Caco-2 (cell line): Measurements from ENCODE around the gene LAMP1. TPM values are rescaled to one million over a fixed set of nuclear protein-coding genes. Genes with fewer than 3 reads are reported as not detected.
"Not testable (repeated sequence)": the region's sequence is repeated elsewhere in the genome, so short reads cannot be mapped to it uniquely, and the experiment has no call there.

Experiments used
- BruUV-seq: library from RNA; stranded (reverse); fragments of 400-500 nt; replicated peaks from 2 replicates; lab custom pipeline; 2021; lab: Mats Ljungman, UMichigan
- CTCF ChIA-PET: fragments of 300-600 bp; sonication (Branson Sonifier 250); formaldehyde crosslinking; loops from one replicate; lab custom pipeline; 2022; ENCODE audit warnings: antibody characterized with exemption; lab: Charles Lee
- POLR2A ChIA-PET: fragments of 300-600 bp; sonication (Branson Sonifier 250); formaldehyde crosslinking; loops from one replicate; lab custom pipeline; 2022; ENCODE audit warnings: antibody characterized with exemption; lab: Charles Lee
- DNase-seq, 2 experiments: peaks; one replicate each; pipeline versions ENCODE4 v3.0.0 to v3.0.0-alpha.2; 2020 to 2022
- H3K27me3 ChIP-seq: replicated peaks from 2 replicates; pipeline ENCODE4 v1.6.0; 2011; ENCODE audit warnings: low read length; ENCODE audit not compliant: control insufficient read depth, insufficient read depth
- H3K36me3 ChIP-seq: 2 replicates; pipeline ENCODE4 v1.5.1; 2011; ENCODE audit warnings: low read length; ENCODE audit not compliant: control insufficient read depth, insufficient read depth
- H3K4me1 ChIP-seq: fragments of 250-450 bp; sonication (Bioruptor Pico); 2 replicates; pipeline ENCODE4 v1.5.1; 2020; ENCODE audit warnings: mild to moderate bottlenecking
- H3K4me3 ChIP-seq: 2 replicates; pipeline ENCODE4 v1.5.1; 2011; ENCODE audit warnings: low read depth, mild to moderate bottlenecking, control low read depth, low read length
- H3K9me3 ChIP-seq: fragments of 250-450 bp; sonication (Bioruptor Pico); 2 replicates; pipeline ENCODE4 v1.5.1; 2020; ENCODE audit warnings: mild to moderate bottlenecking, moderate library complexity
- H3K27ac Mint-ChIP-seq: one replicate; pipeline ENCODE4 v1.8.0; 2022; ENCODE audit warnings: mixed read lengths; ENCODE audit not compliant: unreplicated experiment
- H3K27me3 Mint-ChIP-seq: one replicate; pipeline ENCODE4 v1.8.0; 2022; ENCODE audit warnings: mixed read lengths; ENCODE audit not compliant: insufficient read depth, unreplicated experiment
- H3K36me3 Mint-ChIP-seq: one replicate; pipeline ENCODE4 v1.8.0; 2022; ENCODE audit warnings: mild to moderate bottlenecking, mixed read lengths; ENCODE audit not compliant: insufficient read depth, unreplicated experiment
- H3K4me1 Mint-ChIP-seq: one replicate; pipeline ENCODE4 v1.8.0; 2022; ENCODE audit warnings: low read depth, mixed read lengths; ENCODE audit not compliant: unreplicated experiment
- H3K4me3 Mint-ChIP-seq: one replicate; pipeline ENCODE4 v1.8.0; 2022; ENCODE audit warnings: mild to moderate bottlenecking, moderate library complexity, mixed read lengths; ENCODE audit not compliant: unreplicated experiment
- H3K9me3 Mint-ChIP-seq: one replicate; pipeline ENCODE4 v1.8.0; 2022; ENCODE audit warnings: mixed read lengths; ENCODE audit not compliant: unreplicated experiment
- intact Hi-C: fragments of 100-400 bp; cut with micrococcal nuclease; formaldehyde crosslinking; loops from one replicate; pipeline ENCODE4 v1.10.0; 2022; ENCODE audit not compliant: unreplicated experiment
- total RNA-seq: library from RNA; stranded (reverse); gene quantifications from 2 replicates; pipeline ENCODE4 v1.2.3, GENCODE V29; 2022
- TF ChIP-seq, protein P1 (sequence below), 2 experiments: fragments of 200-600 bp in 1 of 2; IDR thresholded peaks; 1 replicate in 1 of 2; 2 replicates in 1 of 2; pipeline versions ENCODE4 v1.5.1 to v1.8.0; 2011 to 2022; ENCODE audit warnings: antibody characterized with exemption in 1 of 2, control low read depth in 1 of 2, inconsistent platforms in 1 of 2, low read depth in 1 of 2, low read length in 1 of 2, mild to moderate bottlenecking in 1 of 2, moderate library complexity in 1 of 2; ENCODE audit not compliant: insufficient read depth in 1 of 2, severe bottlenecking in 1 of 2, unreplicated experiment in 1 of 2

The LAMP1 gene
- total RNA-seq, 1 experiment from 2014 or later = 244 TPM

DNA sequence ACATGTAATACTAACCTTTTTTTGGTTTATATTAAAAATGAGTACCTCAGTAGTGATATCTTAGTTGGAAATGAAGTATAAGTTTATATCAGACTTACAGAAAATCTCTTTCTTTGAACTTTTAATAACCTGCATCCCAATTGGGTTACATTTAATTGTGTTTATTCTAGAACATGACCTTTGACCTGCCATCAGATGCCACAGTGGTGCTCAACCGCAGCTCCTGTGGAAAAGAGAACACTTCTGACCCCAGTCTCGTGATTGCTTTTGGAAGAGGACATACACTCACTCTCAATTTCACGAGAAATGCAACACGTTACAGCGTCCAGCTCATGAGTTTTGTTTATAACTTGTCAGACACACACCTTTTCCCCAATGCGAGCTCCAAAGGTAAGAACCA, 12.4 kb downstream of the LAMP1 start:
- Mint-ChIP-seq H3K9me3 (no peaks in the 10 kb centered on the region), H3K27ac (no peak overlapping the region), H3K27me3 (no peaks in the 10 kb centered on the region), H3K4me3 (no peak overlapping the region), H3K4me1 (no peaks in the 10 kb centered on the region), H3K36me3 (peaks cover 48% of the 10 kb centered on the region)
- BruUV-seq = no TSS peak
- no peaks in the 10 kb centered on the region for H3K27me3 ChIP-seq
- peaks cover 1% of the 10 kb centered on the region for H3K36me3 ChIP-seq
- H3K4me3 ChIP-seq = no peak overlapping the region
- ChIA-PET POLR2A (no interaction called here), CTCF (no interaction called here)
- H3K4me1 ChIP-seq = no peaks in the 10 kb centered on the region
- no peak for DNase-seq
- TF ChIP-seq, protein P1, sequence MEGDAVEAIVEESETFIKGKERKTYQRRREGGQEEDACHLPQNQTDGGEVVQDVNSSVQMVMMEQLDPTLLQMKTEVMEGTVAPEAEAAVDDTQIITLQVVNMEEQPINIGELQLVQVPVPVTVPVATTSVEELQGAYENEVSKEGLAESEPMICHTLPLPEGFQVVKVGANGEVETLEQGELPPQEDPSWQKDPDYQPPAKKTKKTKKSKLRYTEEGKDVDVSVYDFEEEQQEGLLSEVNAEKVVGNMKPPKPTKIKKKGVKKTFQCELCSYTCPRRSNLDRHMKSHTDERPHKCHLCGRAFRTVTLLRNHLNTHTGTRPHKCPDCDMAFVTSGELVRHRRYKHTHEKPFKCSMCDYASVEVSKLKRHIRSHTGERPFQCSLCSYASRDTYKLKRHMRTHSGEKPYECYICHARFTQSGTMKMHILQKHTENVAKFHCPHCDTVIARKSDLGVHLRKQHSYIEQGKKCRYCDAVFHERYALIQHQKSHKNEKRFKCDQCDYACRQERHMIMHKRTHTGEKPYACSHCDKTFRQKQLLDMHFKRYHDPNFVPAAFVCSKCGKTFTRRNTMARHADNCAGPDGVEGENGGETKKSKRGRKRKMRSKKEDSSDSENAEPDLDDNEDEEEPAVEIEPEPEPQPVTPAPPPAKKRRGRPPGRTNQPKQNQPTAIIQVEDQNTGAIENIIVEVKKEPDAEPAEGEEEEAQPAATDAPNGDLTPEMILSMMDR (IDR thresholded peaks at IDR 0.05; ENCODE audit: insufficient read depth in 1 of 2, low read depth in 1 of 2, low read length in 1 of 2, severe bottlenecking in 1 of 2, unreplicated experiment in 1 of 2) = no peak
- no peaks in the 10 kb centered on the region for H3K9me3 ChIP-seq
- intact Hi-C loops = no loop called here

- BruUV-seq, H3K27me3 Mint-ChIP-seq, H3K9me3 Mint-ChIP-seq, CTCF ChIA-PET, H3K4me3 Mint-ChIP-seq, POLR2A ChIA-PET, H3K4me1 Mint-ChIP-seq, DNase-seq, H3K9me3 ChIP-seq, H3K4me3 ChIP-seq, H3K36me3 ChIP-seq, H3K27me3 ChIP-seq, intact Hi-C loops, H3K4me1 ChIP-seq: not testable (repeated sequence)
- Mint-ChIP-seq H3K27ac (peak overlapping the region; percentile 53), H3K36me3 (peaks cover 77% of the 10 kb centered on the region)
Observed at GRCh38 chr13:113314112-113314511, 17.1 kb downstream of the LAMP1 start.

DNA sequence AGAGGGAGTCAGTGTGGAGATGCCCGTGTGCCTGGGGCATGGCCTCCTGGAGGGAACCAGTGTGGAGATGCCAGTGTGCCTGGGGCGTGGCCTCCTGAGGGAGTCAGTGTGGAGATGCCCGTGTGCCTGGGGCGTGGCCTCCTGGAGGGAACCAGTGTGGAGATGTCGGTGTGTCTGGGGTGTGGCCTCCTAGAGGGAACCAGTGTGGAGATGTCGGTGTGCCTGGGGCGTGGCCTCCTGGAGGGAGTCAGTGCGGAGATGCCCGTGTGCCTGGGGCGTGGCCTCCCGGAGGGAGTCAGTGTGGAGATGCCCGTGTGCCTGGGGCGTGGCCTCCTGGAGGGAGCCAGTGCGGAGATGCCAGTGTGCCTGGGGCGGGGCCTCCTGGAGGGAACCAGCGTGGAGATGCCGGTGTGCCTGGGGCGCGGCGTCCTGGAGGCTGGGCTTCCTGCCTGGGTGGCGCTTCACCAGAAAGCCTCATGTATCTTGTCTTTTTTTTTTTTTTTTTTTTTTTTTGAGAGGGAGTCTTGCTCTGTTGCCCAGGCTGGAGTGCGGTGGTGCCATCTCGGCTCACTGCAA, 17.9 kb downstream of the LAMP1 start:
- H3K4me3 Mint-ChIP-seq, H3K36me3 ChIP-seq, H3K9me3 ChIP-seq, BruUV-seq, H3K9me3 Mint-ChIP-seq, H3K27ac Mint-ChIP-seq, H3K4me1 ChIP-seq, POLR2A ChIA-PET, intact Hi-C loops, H3K4me1 Mint-ChIP-seq, DNase-seq, H3K27me3 ChIP-seq, H3K4me3 ChIP-seq, CTCF ChIA-PET, H3K27me3 Mint-ChIP-seq: not testable (repeated sequence)
- peaks cover 79% of the 10 kb centered on the region for H3K36me3 Mint-ChIP-seq

- Mint-ChIP-seq H3K4me1 (no peaks in the 10 kb centered on the region), H3K4me3 (no peak overlapping the region), H3K9me3 (no peaks in the 10 kb centered on the region), H3K36me3 (peaks cover 84% of the 10 kb centered on the region), H3K27ac (peak overlapping the region; percentile 49), H3K27me3 (no peaks in the 10 kb centered on the region)
- Histone ChIP-seq H3K9me3 (no peaks in the 10 kb centered on the region), H3K4me3 (no peak overlapping the region), H3K36me3 (no peaks in the 10 kb centered on the region; the same call in none of the 2 replicates), H3K27me3 (no peaks in the 10 kb centered on the region), H3K4me1 (no peaks in the 10 kb centered on the region)
- POLR2A ChIA-PET = interaction anchor here (0.7 kb wide), 1 partner anchor 78 kb away, joined by 3 read pairs; no protein-coding TSS in a partner anchor
- TF ChIP-seq, protein P1 (IDR thresholded peaks at IDR 0.05; ENCODE audit: insufficient read depth in 1 of 2, low read depth in 1 of 2, low read length in 1 of 2, severe bottlenecking in 1 of 2, unreplicated experiment in 1 of 2) = no peak
- intact Hi-C loops = no loop called here
- BruUV-seq = no TSS peak
- DNase-seq = no peak
- CTCF ChIA-PET = no interaction called here
Observed at GRCh38 chr13:113315992-113316391, 19.0 kb downstream of the LAMP1 start.
